Esophagus mucosa (tissue), 1 donor: Measurements from ENCODE around the gene MOB2. TPM values are rescaled to one million over a fixed set of nuclear protein-coding genes. Genes with fewer than 3 reads are reported as not detected.

Experiments used
- ATAC-seq: fragments of 200-7000 bp; cut with Tn5 transposase; one replicate; pipeline ENCODE4 v1.9.1; 2020
- total RNA-seq: library from RNA; stranded (reverse); gene quantifications from one replicate; pipeline ENCODE4 v1.2.4, GENCODE V29; 2023
- donor health status: DM: yes; HTN: yes; CAD: no.

MOB2 gene
- total RNA-seq, 1 donor from 2014 or later, result 32.1 TPM

DNA sequence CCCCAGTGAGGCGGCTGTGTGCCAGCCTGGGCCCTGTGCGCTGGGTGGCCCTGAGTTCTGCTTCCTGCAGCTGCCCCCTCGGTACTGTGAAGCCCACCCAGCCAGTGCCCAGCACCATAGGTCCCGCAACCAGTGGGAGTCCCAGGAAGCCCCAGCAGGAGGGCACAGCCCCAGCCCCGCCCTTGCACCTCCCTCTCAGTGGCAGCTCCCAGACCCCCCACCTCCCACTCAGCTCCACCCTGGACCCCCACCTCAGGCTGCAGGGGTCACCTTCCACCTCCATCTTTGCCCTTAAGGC is 30.9 kb downstream of the MOB2 start:
- ATAC-seq, result no peak

DNA sequence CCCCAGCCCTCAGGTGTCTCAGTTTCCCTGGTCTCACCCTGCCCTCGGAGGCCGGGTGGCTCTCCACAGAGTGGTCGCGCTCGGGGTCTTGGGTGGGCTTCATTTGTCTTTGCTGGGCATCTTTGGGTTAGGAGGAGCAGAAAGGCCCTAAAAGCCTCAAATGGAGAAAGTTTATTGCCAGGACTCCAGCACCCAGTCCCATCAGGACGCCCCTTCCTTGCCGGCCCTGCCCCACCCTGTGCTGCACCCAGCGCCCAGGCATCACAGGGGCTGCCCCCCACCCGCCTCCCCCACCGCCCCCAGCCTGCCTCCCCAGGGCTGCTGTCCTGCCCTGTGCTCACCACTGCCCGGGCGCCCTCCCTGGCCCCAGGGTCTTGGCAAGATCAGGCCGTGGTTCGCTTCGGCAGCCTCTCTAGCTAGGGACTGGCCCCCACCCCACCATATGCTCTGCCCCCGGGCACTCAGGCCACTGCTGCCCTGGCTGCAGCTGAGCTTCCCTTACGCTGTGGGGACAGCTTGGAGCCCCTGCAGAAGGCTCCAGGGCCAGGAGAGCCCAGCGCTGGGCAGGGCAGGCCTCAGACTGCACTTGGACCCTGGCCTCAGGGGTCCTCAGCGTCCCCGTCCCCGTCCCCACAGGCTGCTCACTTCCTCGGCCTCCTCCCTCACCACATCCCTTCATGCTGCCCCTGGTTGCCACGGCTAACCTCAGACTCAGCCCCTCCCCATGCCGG is 31.4 kb downstream of the MOB2 start:
- no peak for ATAC-seq

DNA sequence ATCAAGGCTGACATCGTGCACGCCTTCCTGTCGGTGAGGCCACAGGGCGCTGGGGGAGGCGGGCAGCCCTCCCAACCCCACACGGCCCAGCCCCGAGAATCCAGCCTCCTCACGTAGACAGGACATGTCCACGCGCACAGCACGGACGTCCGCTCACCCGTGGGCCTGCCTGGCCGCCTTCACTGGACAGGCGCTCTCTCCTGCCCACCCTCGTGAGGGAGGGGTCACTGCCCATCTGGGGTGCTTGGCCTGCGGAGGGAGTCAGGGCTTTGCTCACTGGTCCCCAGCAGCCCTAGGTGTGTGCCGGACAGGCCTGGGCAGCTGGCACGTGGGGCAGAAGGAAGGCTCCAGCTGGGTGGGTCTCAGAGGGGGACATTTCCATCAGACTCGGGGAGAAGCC is 32.0 kb downstream of the MOB2 start:
- no peak for ATAC-seq

DNA sequence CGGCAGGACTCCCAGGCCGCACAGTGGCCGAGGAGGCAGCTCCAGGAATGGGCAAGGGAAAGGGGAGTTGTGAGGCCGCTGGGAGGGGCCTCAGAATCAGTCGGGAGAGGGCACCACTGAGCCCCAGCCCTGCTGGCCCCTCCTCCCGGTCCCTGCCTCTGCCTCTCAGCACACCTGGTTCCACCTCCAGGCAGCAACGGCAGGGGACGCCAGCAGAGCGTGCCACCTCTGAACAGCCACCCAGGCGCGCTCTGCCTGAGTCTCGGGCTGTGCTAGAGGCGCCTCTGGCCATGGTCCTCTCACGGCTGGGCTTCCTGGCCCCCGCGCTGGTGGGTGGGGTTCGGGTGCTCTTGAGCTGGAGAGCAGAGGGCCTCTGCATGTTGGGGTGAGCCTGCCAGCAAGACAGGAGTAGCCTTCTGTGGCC is 33.0 kb downstream of the MOB2 start:
- peak; percentile 71 for ATAC-seq

DNA sequence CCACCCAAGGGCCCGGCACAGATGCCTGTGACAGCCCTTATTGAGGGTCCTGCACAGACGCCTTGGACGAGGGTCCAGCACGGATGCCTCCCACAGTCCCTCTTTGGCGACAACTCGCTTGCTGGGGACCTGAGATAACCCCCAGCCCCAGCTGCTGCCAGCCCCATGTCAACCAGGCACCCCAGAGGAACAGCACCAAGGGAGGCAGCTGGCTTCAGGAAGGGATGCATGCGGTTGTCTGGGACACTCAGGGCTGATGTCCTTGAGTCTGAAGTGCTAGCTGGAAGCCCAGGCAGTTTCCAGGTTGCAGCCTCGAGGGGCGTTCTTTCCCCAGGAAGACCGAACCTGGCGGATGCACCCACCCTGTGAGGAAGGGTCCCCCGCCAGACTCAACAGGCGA is 33.8 kb downstream of the MOB2 start:
- ATAC-seq, result no peak

DNA sequence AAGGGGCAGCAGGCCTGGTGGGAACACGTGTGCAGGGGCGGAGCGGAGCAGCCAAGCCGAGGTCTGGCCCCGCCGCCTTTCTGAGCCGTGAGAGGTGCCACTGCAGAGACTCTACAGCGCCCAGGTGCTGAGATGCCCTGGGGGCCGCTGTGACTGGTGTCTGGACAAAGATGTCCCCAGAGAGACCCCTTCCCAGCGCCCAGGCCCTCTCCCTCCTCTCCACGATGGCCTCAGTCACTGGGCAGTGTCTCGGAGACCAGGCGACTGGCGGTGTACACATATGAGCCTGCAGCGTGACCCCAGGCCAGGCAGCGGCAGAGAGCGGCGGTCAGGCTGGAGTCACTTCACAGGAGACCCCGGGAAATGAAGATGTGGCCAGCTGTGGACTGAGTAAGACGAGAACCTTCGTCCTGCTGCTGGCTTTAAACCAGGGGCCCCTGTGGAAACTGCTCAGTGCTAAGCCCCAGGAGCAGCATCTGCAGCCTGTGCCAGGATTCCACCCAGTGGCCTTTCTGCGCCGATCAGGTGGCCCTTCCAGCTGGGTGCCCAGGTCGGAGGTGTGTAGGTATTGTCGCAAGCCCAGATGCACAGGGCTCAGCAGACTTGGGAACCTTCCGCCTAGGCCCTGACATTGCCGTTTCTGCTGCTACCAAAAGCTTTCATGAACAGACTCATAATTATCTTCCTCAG is 34.7 kb downstream of the MOB2 start:
- no peak for ATAC-seq

DNA sequence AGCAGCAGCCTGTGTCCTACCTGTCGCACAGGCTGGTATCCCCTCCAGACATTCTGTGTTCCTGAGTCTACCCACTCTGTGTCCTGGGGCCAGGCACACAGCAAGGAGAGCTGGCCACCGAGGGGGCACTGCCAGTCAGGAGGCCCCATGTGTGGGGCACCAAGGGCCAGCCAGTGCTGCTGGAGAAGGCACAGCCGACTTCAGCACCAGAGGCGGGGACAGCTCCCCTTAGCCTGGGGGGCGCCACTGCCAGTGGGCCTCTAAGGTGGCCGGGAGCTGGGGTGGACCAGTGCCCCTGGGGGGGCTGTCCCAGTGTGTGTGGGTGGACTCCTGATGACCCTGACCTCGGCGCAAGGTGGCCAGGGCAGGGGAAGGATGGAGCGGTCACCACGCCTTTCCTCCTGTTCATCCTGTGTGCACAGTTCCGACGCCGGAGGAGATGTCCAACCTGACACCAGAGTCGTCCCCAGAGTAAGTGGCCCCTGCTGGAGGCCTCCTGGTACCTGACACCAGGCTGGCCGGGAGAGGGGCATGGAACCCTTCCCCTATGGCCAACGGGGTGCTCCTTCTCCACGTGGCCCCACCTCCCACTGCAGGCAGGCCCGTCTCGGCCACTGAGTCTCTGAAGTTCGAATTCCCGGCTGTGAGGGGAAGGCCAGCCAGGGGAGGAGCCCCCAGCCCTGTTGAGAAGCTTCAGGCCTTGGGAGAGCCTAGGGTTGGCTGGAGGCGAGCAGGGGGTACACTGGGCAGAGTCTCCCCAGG is 35.4 kb downstream of the MOB2 start:
- ATAC-seq, result no peak

DNA sequence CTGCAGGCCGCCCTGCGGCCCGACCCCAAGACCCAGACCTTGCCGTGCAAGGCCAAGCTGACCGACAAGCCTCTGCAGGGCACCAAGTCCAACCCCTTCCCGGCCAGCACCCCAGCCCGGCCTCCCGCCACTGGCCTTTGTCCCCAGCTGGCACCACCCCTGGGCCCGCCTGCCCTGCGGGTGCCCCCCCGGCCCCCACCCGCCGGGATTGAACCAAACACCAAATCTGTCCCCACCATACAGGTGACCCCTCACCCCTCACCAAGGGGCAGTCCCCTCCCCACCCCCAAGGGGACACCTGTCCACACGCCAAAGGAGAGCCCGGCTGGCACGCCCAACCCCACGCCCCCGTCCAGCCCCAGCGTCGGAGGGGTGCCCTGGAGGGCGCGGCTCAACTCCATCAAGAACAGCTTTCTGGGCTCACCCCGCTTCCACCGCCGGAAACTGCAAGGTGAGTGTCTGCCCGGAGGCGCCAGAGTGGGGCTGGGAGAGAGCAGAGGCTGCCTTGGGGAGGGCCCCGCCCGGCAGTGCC is 36.2 kb downstream of the MOB2 start:
- ATAC-seq, result peak; percentile 0

DNA sequence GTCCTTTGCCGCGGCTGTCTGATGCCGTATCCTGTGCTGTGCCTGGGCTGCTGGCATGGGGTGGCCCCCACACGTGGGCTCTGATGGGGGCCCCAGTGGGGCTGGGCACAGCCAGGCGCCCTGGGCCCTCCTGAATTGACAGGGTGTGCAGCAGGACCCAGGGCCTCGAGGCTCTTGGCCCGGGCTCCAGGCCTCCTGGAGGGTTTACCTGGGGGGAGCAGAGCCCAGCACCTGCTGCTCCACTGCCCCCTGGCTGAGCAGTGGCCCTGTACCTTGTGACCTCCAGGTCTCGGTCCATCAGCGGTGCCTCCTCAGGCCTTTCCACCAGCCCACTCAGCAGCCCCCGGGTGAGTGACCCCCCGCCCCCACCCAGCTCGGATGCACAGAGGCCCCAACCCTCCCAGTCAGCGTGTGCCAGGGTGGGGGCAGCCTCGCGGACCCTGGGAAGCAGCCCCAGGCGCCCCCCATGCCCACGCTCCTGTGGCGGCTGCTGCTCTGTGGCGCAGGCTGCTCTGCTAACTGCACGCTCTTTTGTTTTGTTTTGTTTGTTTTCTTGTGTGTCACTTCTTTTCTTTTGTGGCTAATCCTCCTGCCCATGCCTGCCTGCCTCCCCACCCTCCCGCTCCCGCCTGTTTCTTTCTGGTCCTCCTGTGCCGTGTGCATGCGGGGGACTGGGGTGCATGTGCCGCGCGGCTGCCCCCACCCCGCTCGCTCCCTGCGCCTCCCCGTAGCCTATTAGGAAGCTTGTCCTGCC is 36.9 kb downstream of the MOB2 start:
- ATAC-seq, result no peak

DNA sequence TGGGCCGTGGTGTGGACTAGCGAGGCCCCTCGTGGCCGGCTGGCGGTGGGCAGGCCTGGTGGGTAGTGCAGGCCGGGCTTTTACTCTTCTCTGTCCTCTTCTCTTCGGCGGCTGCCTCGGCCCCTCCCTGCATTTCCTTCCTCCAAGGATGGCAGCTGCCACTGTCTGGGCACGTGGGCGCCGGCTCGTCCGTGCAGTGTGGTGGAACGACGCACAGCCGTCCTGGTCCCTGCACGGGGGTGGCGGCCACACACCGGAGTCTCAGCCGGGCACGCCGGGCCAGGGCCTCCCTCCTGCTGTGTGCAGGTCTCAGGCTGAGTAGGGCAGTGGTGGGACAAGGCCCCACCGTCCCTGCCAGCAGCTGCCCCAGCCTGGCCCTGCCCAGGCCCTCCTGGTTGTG is 37.7 kb downstream of the MOB2 start:
- ATAC-seq, result no peak

DNA sequence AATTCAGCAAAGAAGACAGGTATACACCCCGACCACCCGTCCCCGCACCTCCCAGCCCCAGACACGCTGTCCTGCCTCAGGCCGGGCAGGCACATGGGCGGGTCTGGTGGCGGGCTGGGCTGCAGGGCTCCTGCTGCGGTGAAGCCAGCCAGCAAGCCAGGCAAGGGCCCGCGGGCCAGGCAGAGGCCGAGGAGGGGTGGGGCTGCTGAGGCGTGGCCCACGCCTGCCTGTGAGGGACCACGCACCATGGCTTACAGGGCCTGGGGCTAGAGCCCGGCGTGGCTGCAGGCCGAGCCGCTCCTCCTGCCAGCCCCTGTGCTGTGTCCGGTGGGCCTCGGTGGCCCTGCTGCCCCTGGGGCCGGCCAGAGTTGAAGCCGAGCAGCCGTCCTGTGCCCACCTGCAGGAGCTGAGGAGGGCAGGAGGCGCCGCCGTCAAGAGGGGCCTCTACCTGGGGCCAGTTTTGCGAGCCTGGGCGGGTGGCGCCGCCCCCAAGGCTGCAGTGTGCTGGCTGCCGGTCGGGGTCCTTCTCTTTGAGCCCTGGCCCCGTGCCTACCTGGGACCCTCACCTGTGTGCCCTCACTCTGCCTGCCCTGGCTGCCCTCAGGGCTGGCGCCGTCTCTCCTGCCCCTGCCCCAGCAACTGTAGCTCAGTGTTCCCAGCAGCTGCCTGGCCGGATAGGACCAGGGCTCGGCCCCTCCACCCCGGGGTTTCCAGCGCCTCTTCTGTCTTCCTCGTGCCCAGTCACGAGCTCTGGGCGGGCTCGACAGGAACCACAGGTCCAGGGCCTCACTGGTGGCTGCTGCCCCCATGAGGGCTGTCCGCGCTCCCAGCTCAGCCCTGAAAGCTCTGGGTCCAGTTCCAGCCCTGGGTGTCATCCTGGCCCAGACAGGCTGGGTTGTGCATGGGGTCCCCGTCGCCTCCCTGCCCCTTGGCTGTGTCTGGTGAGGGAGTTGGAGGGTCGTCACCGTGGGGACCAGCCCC is 38.4 kb downstream of the MOB2 start:
- peak; percentile 28 for ATAC-seq

DNA sequence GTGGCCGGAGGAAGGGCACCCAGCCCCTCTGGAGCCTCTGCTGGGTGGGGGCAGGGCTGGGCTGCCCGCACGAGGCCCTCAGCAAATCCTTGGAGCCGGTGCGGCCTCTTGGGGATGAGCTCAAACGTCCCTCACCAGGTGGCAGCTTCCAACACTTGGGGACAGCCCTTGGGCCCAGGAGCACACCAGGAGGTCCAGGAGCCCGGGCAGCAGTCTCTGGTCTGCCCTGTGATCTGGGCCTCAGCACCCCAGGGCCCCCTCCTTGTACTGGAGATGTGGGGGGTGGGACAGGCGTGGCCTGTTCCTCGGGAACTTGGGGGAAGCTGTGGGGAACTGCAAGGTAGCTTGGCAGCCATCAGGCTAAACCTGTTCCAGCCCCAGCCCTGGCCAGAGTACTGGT is 40.0 kb downstream of the MOB2 start:
- ATAC-seq, result no peak

DNA sequence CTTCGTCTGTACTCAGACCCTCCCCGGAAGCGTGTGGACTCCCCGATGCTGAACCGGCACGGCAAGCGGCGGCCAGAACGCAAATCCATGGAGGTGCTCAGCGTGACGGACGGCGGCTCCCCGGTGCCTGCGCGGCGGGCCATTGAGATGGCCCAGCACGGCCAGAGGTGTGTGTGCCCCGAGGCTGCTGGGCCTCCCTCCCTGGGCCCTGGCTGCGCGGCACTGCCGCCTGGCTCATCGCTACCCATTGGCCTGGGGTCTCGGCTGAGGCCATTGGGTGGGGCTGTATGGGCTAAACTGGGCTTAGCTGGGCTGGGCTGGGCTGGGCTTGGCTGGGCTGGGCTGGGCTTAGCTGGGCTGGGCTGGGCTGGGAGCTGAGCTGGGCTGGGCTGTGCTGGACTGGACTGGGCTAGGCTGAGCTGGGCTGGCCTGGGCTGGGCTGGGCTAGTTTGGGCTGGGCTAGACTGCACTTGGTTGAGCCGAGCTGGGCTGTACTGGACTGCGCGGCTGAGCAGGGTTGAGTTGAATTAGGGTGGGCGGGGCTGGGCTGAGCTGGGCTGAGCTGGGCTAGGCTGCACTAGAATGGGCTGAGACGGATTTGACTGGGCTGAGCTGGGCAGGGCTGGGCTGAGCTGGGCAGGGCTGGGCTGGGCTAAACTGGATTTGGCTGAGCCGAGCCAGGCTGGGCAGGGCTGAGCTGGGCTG is 40.7 kb downstream of the MOB2 start:
- ATAC-seq, result peak; percentile 54

DNA sequence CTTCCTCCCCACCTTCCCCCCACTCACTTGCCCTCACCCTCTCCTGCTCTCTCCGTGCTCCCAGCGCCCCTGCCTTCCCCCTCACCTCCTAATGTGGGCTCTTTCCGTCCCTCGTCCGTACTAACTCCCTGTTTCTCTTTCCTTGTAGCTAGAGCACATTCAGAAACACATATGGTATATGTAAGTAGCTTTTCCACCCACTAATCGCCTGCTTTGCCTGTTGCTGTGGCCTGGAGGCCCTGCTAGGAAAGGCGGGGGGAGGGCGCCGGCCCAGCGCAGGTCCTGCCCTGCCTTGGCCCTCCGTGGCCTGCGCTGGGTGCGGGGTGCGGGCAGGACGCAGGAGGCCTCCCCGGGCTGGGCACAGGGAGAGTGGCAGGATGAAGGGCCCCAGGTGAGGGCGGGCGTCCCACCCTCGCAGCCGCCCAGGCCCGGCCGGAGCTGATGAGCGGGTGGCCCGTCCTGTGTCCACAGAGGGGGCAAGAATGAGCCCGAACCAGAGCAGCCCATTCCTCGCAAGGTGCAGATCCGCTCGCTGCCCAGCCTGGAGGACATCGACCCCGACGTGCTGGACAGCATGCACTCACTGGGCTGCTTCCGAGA is 41.7 kb downstream of the MOB2 start:
- no peak for ATAC-seq

DNA sequence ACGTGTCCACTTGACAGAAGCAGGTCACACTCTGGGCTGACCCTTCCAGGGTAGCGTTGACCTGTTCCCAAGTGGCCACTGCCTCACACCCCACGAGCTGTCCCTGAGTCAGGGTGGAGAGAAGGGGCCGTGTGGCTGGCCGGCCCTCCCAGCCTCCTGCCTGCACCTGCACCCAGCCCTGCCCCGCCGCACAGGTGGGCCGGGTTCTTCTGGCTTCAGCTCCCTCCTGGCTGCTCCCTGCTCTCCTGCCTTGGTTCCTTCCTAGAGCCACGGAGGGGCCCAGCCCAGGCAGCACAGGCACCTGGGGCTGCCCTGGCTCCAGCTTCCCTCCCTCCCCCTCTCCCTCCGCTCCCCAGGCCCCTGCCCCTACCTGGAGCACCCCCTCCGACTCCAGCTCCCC is 42.3 kb downstream of the MOB2 start:
- ATAC-seq, result no peak

DNA sequence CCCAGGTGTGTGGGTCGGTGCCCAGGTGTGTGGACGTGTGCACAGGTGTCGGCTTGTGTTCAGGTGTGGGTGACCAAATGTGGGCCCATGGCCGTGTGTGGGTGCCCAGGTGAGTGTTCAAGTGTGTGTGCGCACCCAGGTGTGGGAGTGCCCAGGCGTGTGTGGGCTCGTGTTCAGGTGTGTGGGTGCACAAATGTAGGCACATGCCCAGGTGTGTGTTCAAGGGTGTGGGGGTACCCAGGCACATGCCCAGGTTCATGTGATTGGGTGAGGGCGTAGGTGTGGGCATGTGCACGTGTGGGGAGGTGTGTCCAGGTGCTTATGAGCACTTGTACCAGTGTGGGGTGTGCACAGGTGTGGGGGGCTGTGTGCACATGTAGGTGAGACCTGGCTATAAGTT is 42.8 kb downstream of the MOB2 start:
- ATAC-seq, result no peak

DNA sequence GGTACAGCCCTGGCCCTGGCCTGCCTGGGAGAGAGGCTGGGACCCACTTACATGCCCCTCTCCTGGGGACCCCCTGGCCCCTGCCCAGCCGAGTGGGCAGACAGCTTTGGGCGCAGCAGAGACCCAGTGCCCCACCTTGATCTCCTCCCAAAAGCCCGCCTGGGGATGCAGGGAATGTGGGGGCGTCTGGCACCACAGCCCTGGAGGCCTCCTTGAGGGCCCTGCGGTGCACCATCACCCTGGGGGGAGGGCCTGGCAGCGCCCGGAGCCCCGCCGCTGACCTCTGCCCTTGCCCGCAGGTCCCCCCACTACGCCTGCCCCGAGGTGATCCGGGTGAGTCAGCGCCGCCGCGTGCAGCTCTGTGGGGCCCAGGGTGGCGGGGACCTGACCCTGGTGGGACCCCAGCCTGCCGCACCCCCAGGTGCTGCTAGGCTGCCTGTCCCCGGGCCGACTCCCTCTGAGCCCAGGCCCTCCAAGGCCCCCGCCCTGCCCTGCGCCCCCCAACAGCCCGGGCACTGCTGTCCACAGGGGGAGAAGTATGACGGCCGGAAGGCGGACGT is 43.7 kb downstream of the MOB2 start:
- no peak for ATAC-seq

DNA sequence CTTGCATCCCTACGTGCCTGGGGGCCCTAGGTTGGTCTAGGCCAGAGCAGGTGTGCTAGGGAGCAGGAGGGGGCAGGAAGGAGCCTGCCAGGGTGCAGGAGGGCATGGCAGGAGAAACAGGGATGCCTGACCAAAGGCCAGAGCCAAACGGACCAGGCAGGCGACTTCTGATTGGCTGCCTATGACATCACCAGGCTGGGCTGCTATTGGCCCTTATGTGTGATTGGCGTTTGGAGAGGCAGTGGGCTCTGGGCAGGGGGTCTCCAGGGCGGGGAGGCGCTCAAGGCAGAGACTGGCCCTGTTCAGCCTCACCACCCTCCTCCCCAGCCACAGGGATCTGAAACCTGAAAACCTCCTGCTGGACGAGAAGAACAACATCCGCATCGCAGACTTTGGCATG is 44.4 kb downstream of the MOB2 start:
- ATAC-seq, result no peak

DNA sequence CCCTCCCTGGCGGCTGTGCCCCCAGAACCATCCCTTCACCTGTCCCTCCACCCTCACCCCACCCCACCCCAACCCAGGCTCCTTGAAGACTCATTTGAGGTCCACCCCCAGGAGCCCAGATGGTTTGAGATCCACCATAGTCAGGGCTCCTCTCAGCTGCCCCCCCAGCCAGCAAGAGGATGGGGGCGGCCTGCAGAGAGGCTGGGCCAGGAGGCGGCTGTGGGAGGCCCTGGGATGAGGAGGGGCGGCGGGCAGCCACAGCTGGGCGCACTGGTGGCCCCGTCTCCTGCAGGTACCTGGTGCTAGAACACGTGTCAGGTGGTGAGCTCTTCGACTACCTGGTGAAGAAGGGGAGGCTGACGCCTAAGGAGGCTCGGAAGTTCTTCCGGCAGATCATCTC is 46.1 kb downstream of the MOB2 start:
- no peak for ATAC-seq

DNA sequence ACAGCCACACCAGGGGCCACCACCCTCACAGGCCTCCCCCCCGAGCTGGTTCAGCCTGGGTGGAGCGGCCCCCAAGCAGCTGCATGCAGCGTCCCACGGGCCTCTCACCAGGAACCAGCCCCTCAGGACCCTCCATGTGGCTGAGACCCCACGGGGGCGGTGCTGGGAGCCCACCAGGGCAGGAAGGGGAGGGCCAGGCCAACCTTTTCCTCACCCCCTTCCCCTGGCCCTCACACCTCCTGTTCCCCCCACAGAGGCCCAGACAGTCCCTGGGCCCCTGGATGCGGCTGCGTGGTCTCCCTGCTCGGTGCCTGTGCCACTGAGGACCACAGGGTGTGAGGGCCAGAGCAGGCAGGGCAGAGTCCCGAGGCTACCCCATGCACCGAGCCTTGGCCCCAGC is 46.5 kb downstream of the MOB2 start:
- ATAC-seq, result no peak
